GM23248 (cell line): ENCODE results near the gene TOP3A. TPM values are rescaled to one million over a fixed set of nuclear protein-coding genes. Genes with fewer than 3 reads are reported as not detected.

Source experiments
- DNase-seq: peaks from one replicate; pipeline ENCODE4 v3.0.0-alpha.2; 2015
- H2AFZ ChIP-seq: fragments of 200-600 bp; sonication (generic); 2 replicates; pipeline ENCODE4 v1.6.1; 2016; ENCODE audit warnings: antibody characterized with exemption
- H3F3A ChIP-seq: fragments of 200-600 bp; sonication (generic); 2 replicates; pipeline ENCODE4 v1.6.1; 2016; ENCODE audit warnings: mild to moderate bottlenecking, antibody characterized with exemption, mixed run types; ENCODE audit not compliant: insufficient read depth
- H3K27ac ChIP-seq: fragments of 200-600 bp; sonication (generic); 2 replicates; pipeline ENCODE4 v1.5.1; 2016; ENCODE audit warnings: mild to moderate bottlenecking
- H3K27me3 ChIP-seq: fragments of 200-600 bp; sonication (generic); replicated peaks from 2 replicates; pipeline ENCODE4 v1.6.1; 2016; ENCODE audit warnings: mild to moderate bottlenecking; ENCODE audit not compliant: insufficient read depth
- H3K36me3 ChIP-seq: fragments of 200-600 bp; sonication (generic); 2 replicates; pipeline ENCODE4 v1.6.1; 2016; ENCODE audit warnings: low read depth, mild to moderate bottlenecking
- H3K4me1 ChIP-seq: fragments of 200-600 bp; sonication (generic); 2 replicates; pipeline ENCODE4 v1.6.1; 2016; ENCODE audit warnings: mild to moderate bottlenecking; ENCODE audit not compliant: insufficient read depth
- H3K4me2 ChIP-seq: fragments of 200-600 bp; sonication (generic); one replicate; pipeline ENCODE4 v1.6.1; 2016; ENCODE audit warnings: mild to moderate bottlenecking; ENCODE audit not compliant: unreplicated experiment
- H3K4me3 ChIP-seq: fragments of 200-600 bp; sonication (generic); 2 replicates; pipeline ENCODE4 v1.5.1; 2016; ENCODE audit warnings: mild to moderate bottlenecking
- H3K79me2 ChIP-seq: fragments of 200-600 bp; sonication (generic); 2 replicates; pipeline ENCODE4 v1.6.1; 2016; ENCODE audit warnings: mild to moderate bottlenecking; ENCODE audit not compliant: insufficient read depth
- H3K9ac ChIP-seq: fragments of 200-600 bp; sonication (generic); 2 replicates; pipeline ENCODE4 v1.6.1; 2016; ENCODE audit warnings: mild to moderate bottlenecking
- H3K9me2 ChIP-seq: fragments of 200-600 bp; sonication (generic); 2 replicates; pipeline ENCODE4 v1.6.1; 2016; ENCODE audit warnings: mixed run types, mild to moderate bottlenecking, moderate library complexity; ENCODE audit not compliant: insufficient read depth
- H3K9me3 ChIP-seq: fragments of 200-600 bp; sonication (generic); one replicate; pipeline ENCODE4 v1.6.1; 2017; ENCODE audit warnings: low read depth
- H4K20me1 ChIP-seq: fragments of 200-600 bp; sonication (generic); 2 replicates; pipeline ENCODE4 v1.6.0; 2016; ENCODE audit not compliant: insufficient read depth
- EZH2 ChIP-seq: fragments of 200-600 bp; sonication (generic); IDR thresholded peaks from 2 replicates; pipeline ENCODE4 v1.6.1; 2018; ENCODE audit warnings: antibody characterized with exemption, mild to moderate bottlenecking; ENCODE audit not compliant: insufficient read depth, poor library complexity, severe bottlenecking
- EZH2phosphoT487 ChIP-seq: fragments of 200-600 bp; sonication (generic); IDR thresholded peaks from 2 replicates; pipeline ENCODE4 v1.6.1; 2018; ENCODE audit warnings: antibody characterized with exemption, moderate library complexity, mild to moderate bottlenecking, low read depth; ENCODE audit not compliant: insufficient read depth
- WGBS, 2 experiments: methylation state at CpG; one replicate each; pipeline ENCODE4 v1.1.6; 2015 to 2017; ENCODE audit warnings: low lambda C conversion rate in 2 of 2, low coverage in 1 of 2; ENCODE audit errors: missing lambda C conversion rate in 2 of 2; 5-methylcytosine and 5-hydroxymethylcytosine counted together
- in situ Hi-C: fragments of 300-500 bp; cut with MboI; formaldehyde crosslinking; loops from 2 replicates; pipeline ENCODE4 v1.15.0; 2020
- polyA plus RNA-seq: library from polyadenylated mRNA; unstranded; fragments of >200 nt; fragmentation: Nextera tagmentation; extraction: Ambion mirVana; gene quantifications from 2 replicates; pipeline ENCODE4 v1.2.1, GENCODE V29; 2016
- total RNA-seq: library from RNA; depleted of rRNA; stranded (reverse); fragments of >200 nt; shearing (Covaris generic); gene quantifications from 2 replicates; pipeline ENCODE4 v1.2.3, GENCODE V29; 2014

TOP3A gene
- total and polyA plus RNA-seq, 2 experiments from 2014 or later = 12.2 to 47.1 TPM

GRCh38 chr17:18331879-18332278 is 17.1 kb upstream of the TOP3A start:
- Histone ChIP-seq H3K4me2 (no peak overlapping the region), H3K4me3 (no peak overlapping the region), H2AFZ (no peak overlapping the region), H3K27ac (no peak overlapping the region), H3K9ac (no peak overlapping the region), H3K4me1 (no peaks in the 10 kb centered on the region), H3K36me3 (no peaks in the 10 kb centered on the region), H3K9me2 (no peaks in the 10 kb centered on the region), H3K79me2 (no peaks in the 10 kb centered on the region), H3K27me3 (no peaks in the 10 kb centered on the region), H4K20me1 (no peaks in the 10 kb centered on the region), H3F3A (no peaks in the 10 kb centered on the region), H3K9me3 (no peaks in the 10 kb centered on the region)
- in situ Hi-C loops = no loop called here
- TF ChIP-seq EZH2phosphoT487 (no peak), EZH2 (no peak)
- no peak for DNase-seq
- WGBS, 2 experiments = 85 to 86% methylated on average over 9 of the region's 9 CpGs

- Histone ChIP-seq H3K27me3 (no peaks in the 10 kb centered on the region), H2AFZ (no peak overlapping the region), H3K9me3 (no peaks in the 10 kb centered on the region), H3K9ac (no peak overlapping the region), H3K79me2 (peaks cover 22% of the 10 kb centered on the region; the same call in 1 of the 2 replicates), H3K36me3 (peaks cover 7% of the 10 kb centered on the region; the same call in 1 of the 2 replicates), H3K9me2 (no peaks in the 10 kb centered on the region), H3F3A (no peaks in the 10 kb centered on the region), H3K4me1 (no peaks in the 10 kb centered on the region), H4K20me1 (no peaks in the 10 kb centered on the region), H3K4me3 (no peak overlapping the region), H3K27ac (no peak overlapping the region), H3K4me2 (no peak overlapping the region)
- WGBS, 2 experiments = 78 to 81% methylated on average over 9 of the region's 9 CpGs
- no peak for TF ChIP-seq EZH2phosphoT487
- TF ChIP-seq EZH2 = no peak
- no peak for DNase-seq
- in situ Hi-C loops = no loop called here
Measured at GRCh38 chr17:18328643-18329204, 13.9 kb upstream of the TOP3A start.

- Histone ChIP-seq H3K36me3 (peaks cover 7% of the 10 kb centered on the region; the same call in 1 of the 2 replicates), H3F3A (no peaks in the 10 kb centered on the region), H3K27me3 (no peaks in the 10 kb centered on the region), H3K27ac (no peak overlapping the region), H3K9me2 (no peaks in the 10 kb centered on the region), H3K9ac (no peak overlapping the region), H4K20me1 (no peaks in the 10 kb centered on the region), H3K79me2 (peaks cover 27% of the 10 kb centered on the region), H2AFZ (no peak overlapping the region), H3K9me3 (no peaks in the 10 kb centered on the region), H3K4me1 (no peaks in the 10 kb centered on the region), H3K4me3 (no peak overlapping the region), H3K4me2 (no peak overlapping the region)
- in situ Hi-C loops = no loop called here
- 95 to 96% methylated on average over 10 of the region's 10 CpGs for WGBS, 2 experiments
- TF ChIP-seq EZH2 (no peak), EZH2phosphoT487 (no peak)
- no peak for DNase-seq
Measured at GRCh38 chr17:18327556-18327955, 12.8 kb upstream of the TOP3A start.

GRCh38 chr17:18327093-18327492 is 12.3 kb upstream of the TOP3A start:
- H3K9me3 ChIP-seq = no peaks in the 10 kb centered on the region
- H3K9ac ChIP-seq = no peak overlapping the region
- H3K9me2 ChIP-seq = no peaks in the 10 kb centered on the region
- H3K4me3 ChIP-seq = no peak overlapping the region
- no peaks in the 10 kb centered on the region for H3K4me1 ChIP-seq
- no peaks in the 10 kb centered on the region for H4K20me1 ChIP-seq
- H3F3A ChIP-seq = no peaks in the 10 kb centered on the region
- TF ChIP-seq EZH2phosphoT487 (no peak), EZH2 (no peak)
- peaks cover 7% of the 10 kb centered on the region; the same call in 1 of the 2 replicates for H3K36me3 ChIP-seq
- no peak overlapping the region for H2AFZ ChIP-seq
- no peak overlapping the region for H3K27ac ChIP-seq
- no peak overlapping the region for H3K4me2 ChIP-seq
- peaks cover 32% of the 10 kb centered on the region for H3K79me2 ChIP-seq
- WGBS, 2 experiments = 17 to 28% methylated on average over 2 of the region's 2 CpGs
- in situ Hi-C loops = no loop called here
- no peak for DNase-seq
- H3K27me3 ChIP-seq = no peaks in the 10 kb centered on the region

GRCh38 chr17:18326572-18326971 is 11.8 kb upstream of the TOP3A start:
- Histone ChIP-seq H3K27ac (no peak overlapping the region), H3K79me2 (peaks cover 37% of the 10 kb centered on the region), H3K4me2 (no peak overlapping the region), H3K36me3 (peaks cover 7% of the 10 kb centered on the region; the same call in 1 of the 2 replicates), H3K9ac (no peak overlapping the region), H3K4me1 (no peaks in the 10 kb centered on the region), H4K20me1 (no peaks in the 10 kb centered on the region), H3F3A (no peaks in the 10 kb centered on the region), H3K9me2 (no peaks in the 10 kb centered on the region), H3K4me3 (no peak overlapping the region), H3K27me3 (no peaks in the 10 kb centered on the region), H2AFZ (no peak overlapping the region), H3K9me3 (no peaks in the 10 kb centered on the region)
- in situ Hi-C loops = no loop called here
- DNase-seq = no peak
- no peak for TF ChIP-seq EZH2phosphoT487
- no peak for TF ChIP-seq EZH2
- WGBS, 2 experiments = 81 to 82% methylated on average over 6 of the region's 6 CpGs
